Mesothelial cell of epicardium (in vitro differentiated cells): ENCODE data around the gene NR2F1. TPM values are rescaled to one million over a fixed set of nuclear protein-coding genes. Genes with fewer than 3 reads are reported as not detected.

ENCODE experiments used
- DNase-seq, 2 experiments: peaks; one replicate each; pipeline ENCODE4 v3.0.0; 2021; ENCODE audit warnings: low spot score in 2 of 2; ENCODE audit not compliant: unreplicated experiment in 2 of 2
- H3K27ac Mint-ChIP-seq: 2 replicates; pipeline ENCODE4 v1.8.0; 2021; ENCODE audit warnings: mixed read lengths
- H3K27me3 Mint-ChIP-seq: 2 replicates; pipeline ENCODE4 v1.8.0; 2021; ENCODE audit warnings: low read depth, mixed read lengths
- H3K36me3 Mint-ChIP-seq: 2 replicates; pipeline ENCODE4 v1.8.0; 2021; ENCODE audit warnings: mixed read lengths
- H3K4me1 Mint-ChIP-seq: 2 replicates; pipeline ENCODE4 v1.8.0; 2021; ENCODE audit warnings: mixed read lengths
- H3K4me3 Mint-ChIP-seq: 2 replicates; pipeline ENCODE4 v1.8.0; 2021; ENCODE audit warnings: mild to moderate bottlenecking, moderate library complexity, mixed read lengths
- H3K9me3 Mint-ChIP-seq: 2 replicates; pipeline ENCODE4 v1.8.0; 2021; ENCODE audit warnings: mixed read lengths
- total RNA-seq: library from RNA; stranded (reverse); gene quantifications from 3 replicates; pipeline ENCODE4 v1.2.1, GENCODE V29; 2021
- TF ChIP-seq, protein P1 (sequence below): fragments of 200-600 bp; sonication (generic); IDR thresholded peaks from one replicate; pipeline ENCODE4 v1.5.0; 2021; ENCODE audit warnings: antibody characterized with exemption; ENCODE audit not compliant: unreplicated experiment

Gene NR2F1
- total RNA-seq, 1 donor from 2014 or later = 20.3 TPM

- Mint-ChIP-seq H3K36me3 (peaks cover 17% of the 10 kb centered on the region), H3K27me3 (peaks cover 2% of the 10 kb centered on the region), H3K4me3 (no peak overlapping the region), H3K4me1 (peaks cover 9% of the 10 kb centered on the region), H3K27ac (no peak overlapping the region), H3K9me3 (no peaks in the 10 kb centered on the region)
- TF ChIP-seq, protein P1, sequence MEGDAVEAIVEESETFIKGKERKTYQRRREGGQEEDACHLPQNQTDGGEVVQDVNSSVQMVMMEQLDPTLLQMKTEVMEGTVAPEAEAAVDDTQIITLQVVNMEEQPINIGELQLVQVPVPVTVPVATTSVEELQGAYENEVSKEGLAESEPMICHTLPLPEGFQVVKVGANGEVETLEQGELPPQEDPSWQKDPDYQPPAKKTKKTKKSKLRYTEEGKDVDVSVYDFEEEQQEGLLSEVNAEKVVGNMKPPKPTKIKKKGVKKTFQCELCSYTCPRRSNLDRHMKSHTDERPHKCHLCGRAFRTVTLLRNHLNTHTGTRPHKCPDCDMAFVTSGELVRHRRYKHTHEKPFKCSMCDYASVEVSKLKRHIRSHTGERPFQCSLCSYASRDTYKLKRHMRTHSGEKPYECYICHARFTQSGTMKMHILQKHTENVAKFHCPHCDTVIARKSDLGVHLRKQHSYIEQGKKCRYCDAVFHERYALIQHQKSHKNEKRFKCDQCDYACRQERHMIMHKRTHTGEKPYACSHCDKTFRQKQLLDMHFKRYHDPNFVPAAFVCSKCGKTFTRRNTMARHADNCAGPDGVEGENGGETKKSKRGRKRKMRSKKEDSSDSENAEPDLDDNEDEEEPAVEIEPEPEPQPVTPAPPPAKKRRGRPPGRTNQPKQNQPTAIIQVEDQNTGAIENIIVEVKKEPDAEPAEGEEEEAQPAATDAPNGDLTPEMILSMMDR = no peak
- peak in 1 of 2 experiments; percentile 44 for DNase-seq
These were observed 13.9 kb downstream of the NR2F1 start for GRCh38 chr5:93596676-93597490.

- no peaks in the 10 kb centered on the region for H3K9me3 Mint-ChIP-seq
- peak in 1 of 2 experiments; percentile 36 for DNase-seq
- H3K4me1 Mint-ChIP-seq = peaks cover 14% of the 10 kb centered on the region
- peaks cover 13% of the 10 kb centered on the region for H3K36me3 Mint-ChIP-seq
- TF ChIP-seq, protein P1 = no peak
- H3K27ac Mint-ChIP-seq = no peak overlapping the region
- no peaks in the 10 kb centered on the region for H3K27me3 Mint-ChIP-seq
- H3K4me3 Mint-ChIP-seq = no peak overlapping the region
These were observed 15.3 kb downstream of the NR2F1 start for GRCh38 chr5:93598091-93599000.

- H3K27me3 Mint-ChIP-seq = no peaks in the 10 kb centered on the region
These were observed 16.0 kb downstream of the NR2F1 start for GRCh38 chr5:93599001-93599379.

GRCh38 chr5:93599399-93600120 is 16.5 kb downstream of the NR2F1 start:
- peaks cover 17% of the 10 kb centered on the region for H3K4me1 Mint-ChIP-seq
- peak in 1 of 2 experiments; percentile 39 for DNase-seq
- TF ChIP-seq, protein P1 = no peak
- H3K27ac Mint-ChIP-seq = no peak overlapping the region
- peaks cover 2% of the 10 kb centered on the region for H3K36me3 Mint-ChIP-seq
- peaks cover 4% of the 10 kb centered on the region for H3K27me3 Mint-ChIP-seq
- no peak overlapping the region for H3K4me3 Mint-ChIP-seq
- no peaks in the 10 kb centered on the region for H3K9me3 Mint-ChIP-seq

More at GRCh38 chr5:93599001-93599379, 16.0 kb downstream of the NR2F1 start:
- no peak overlapping the region for H3K27ac Mint-ChIP-seq
- no peak overlapping the region for H3K4me3 Mint-ChIP-seq
- peaks cover 7% of the 10 kb centered on the region for H3K36me3 Mint-ChIP-seq
- H3K9me3 Mint-ChIP-seq = no peaks in the 10 kb centered on the region
- TF ChIP-seq, protein P1 = no peak
- no peak for DNase-seq
- H3K4me1 Mint-ChIP-seq = peaks cover 17% of the 10 kb centered on the region

DNA sequence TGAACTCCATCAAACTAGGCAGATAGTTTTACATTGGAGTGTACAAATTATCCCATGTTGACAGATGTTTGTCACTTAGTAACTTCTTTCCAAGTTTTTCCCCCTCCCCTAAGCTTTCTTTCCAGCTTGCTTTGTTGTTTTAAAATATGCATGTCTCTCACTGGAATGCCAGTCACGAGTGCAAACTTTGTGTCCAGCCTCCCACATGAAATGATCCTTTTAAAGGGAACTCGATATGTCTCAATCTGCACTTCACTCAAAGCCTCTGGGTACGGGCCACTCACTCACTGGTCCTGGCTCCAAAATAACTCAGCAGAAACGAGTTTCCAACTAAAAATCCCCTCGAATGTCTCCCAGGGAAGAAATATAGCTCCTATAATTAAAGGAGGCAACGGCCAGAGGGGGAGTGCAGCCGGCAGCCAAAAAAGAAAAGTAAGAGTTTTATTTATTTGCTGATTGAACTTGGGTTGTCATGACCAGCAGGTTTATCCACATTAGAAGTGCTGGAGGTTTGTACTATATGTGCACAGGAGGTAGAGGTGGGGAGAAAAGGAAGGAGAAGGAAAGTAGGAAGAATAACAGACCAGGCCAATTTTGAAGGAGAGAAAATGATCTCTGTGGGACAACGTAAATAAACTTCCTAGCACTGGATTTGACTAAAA is 17.5 kb downstream of the NR2F1 start:
- Mint-ChIP-seq H3K4me3 (no peak overlapping the region), H3K4me1 (peaks cover 19% of the 10 kb centered on the region), H3K9me3 (no peaks in the 10 kb centered on the region), H3K27ac (no peak overlapping the region), H3K27me3 (peaks cover 14% of the 10 kb centered on the region), H3K36me3 (peaks cover 2% of the 10 kb centered on the region)
- TF ChIP-seq, protein P1 = no peak
- DNase-seq = no peak
